OCI-LY1 (cell line): ENCODE results near the gene FZD1.

Experiments
- H2AFZ ChIP-seq: fragments of 200-600 bp; sonication (generic), shearing (Covaris generic); 2 replicates; pipeline ENCODE4 v1.6.0; 2014; ENCODE audit warnings: antibody characterized with exemption, mild to moderate bottlenecking, low read length
- H3F3A ChIP-seq: fragments of 200-600 bp; sonication (generic), shearing (Covaris generic); 2 replicates; pipeline ENCODE4 v1.6.0; 2014; ENCODE audit warnings: mild to moderate bottlenecking, antibody characterized with exemption, low read length, moderate library complexity; ENCODE audit not compliant: insufficient read depth
- H3K27ac ChIP-seq: fragments of 200-600 bp; sonication (generic); 2 replicates; pipeline ENCODE4 v1.5.1; 2014; ENCODE audit warnings: low read length, mixed run types, mild to moderate bottlenecking, low read depth; ENCODE audit not compliant: poor library complexity, severe bottlenecking
- H3K27me3 ChIP-seq: fragments of 200-600 bp; sonication (generic); 2 replicates; pipeline ENCODE4 v1.6.0; 2014; ENCODE audit warnings: antibody characterized with exemption, mild to moderate bottlenecking, low read length, moderate library complexity; ENCODE audit not compliant: insufficient read depth
- H3K36me3 ChIP-seq: fragments of 200-600 bp; sonication (generic); 2 replicates; pipeline ENCODE4 v1.6.1; 2014; ENCODE audit warnings: mild to moderate bottlenecking, antibody characterized with exemption, low read length, moderate library complexity, mixed read lengths; ENCODE audit not compliant: insufficient read depth
- H3K4me1 ChIP-seq: fragments of 200-600 bp; sonication (generic); 2 replicates; pipeline ENCODE4 v1.5.1; 2014; ENCODE audit warnings: mild to moderate bottlenecking, low read length, moderate library complexity; ENCODE audit not compliant: insufficient read depth, severe bottlenecking
- H3K4me2 ChIP-seq: fragments of 200-600 bp; sonication (generic), shearing (Covaris generic); 2 replicates; pipeline ENCODE4 v1.6.1; 2014; ENCODE audit warnings: low read length
- H3K4me3 ChIP-seq: fragments of 200-600 bp; sonication (generic); 2 replicates; pipeline ENCODE4 v1.5.1; 2014; ENCODE audit warnings: low read length, low read depth, mild to moderate bottlenecking, mixed read lengths; ENCODE audit not compliant: poor library complexity, severe bottlenecking
- H3K79me2 ChIP-seq: fragments of 200-600 bp; shearing (Covaris generic); 2 replicates; pipeline ENCODE4 v1.6.1; 2016; ENCODE audit warnings: mixed run types, low read length, mixed read lengths; ENCODE audit not compliant: insufficient read depth
- H3K9ac ChIP-seq: fragments of 200-600 bp; sonication (generic), shearing (Covaris generic); 2 replicates; pipeline ENCODE4 v1.6.1; 2014; ENCODE audit warnings: mild to moderate bottlenecking, low read length, mixed read lengths
- H3K9me2 ChIP-seq: fragments of 200-600 bp; sonication (generic), shearing (Covaris generic); 2 replicates; pipeline ENCODE4 v1.6.1; 2014; ENCODE audit warnings: low read depth, mild to moderate bottlenecking, low read length, mixed read lengths
- H3K9me3 ChIP-seq: fragments of 200-600 bp; shearing (Covaris generic); 2 replicates; pipeline ENCODE4 v1.6.1; 2014; ENCODE audit warnings: low read length, mixed read lengths
- H4K20me1 ChIP-seq: fragments of 200-600 bp; sonication (generic), shearing (Covaris generic); 2 replicates; pipeline ENCODE4 v1.6.0; 2016; ENCODE audit warnings: mild to moderate bottlenecking, low read length; ENCODE audit not compliant: insufficient read depth
- EZH2 ChIP-seq: fragments of 200-600 bp; sonication (generic), shearing (Covaris generic); IDR thresholded peaks from 2 replicates; pipeline ENCODE4 v1.8.0; 2017; ENCODE audit warnings: borderline replicate concordance, mixed run types, mild to moderate bottlenecking, antibody characterized with exemption, low read length, moderate library complexity, mixed read lengths
- TF ChIP-seq, protein P1 (sequence below): fragments of 200-600 bp; sonication (generic), shearing (Covaris generic); IDR thresholded peaks from 2 replicates; pipeline ENCODE4 v1.5.1; 2017; ENCODE audit warnings: mild to moderate bottlenecking, antibody characterized with exemption, low read length, moderate library complexity, mixed read lengths

Gene FZD1

GRCh38 chr7:91243591-91244301, 20.5 kb upstream of the FZD1 start:
- Histone ChIP-seq H3K4me2 (no peak overlapping the region), H3K4me3 (no peak overlapping the region), H3K9me2 (no peaks in the 10 kb centered on the region), H3F3A (no peaks in the 10 kb centered on the region), H3K36me3 (no peaks in the 10 kb centered on the region), H3K9me3 (no peaks in the 10 kb centered on the region), H4K20me1 (no peaks in the 10 kb centered on the region), H3K9ac (no peak overlapping the region), H3K79me2 (no peaks in the 10 kb centered on the region), H3K4me1 (no peaks in the 10 kb centered on the region), H3K27ac (no peak overlapping the region), H2AFZ (no peak overlapping the region), H3K27me3 (no peaks in the 10 kb centered on the region)
- TF ChIP-seq, protein P1, sequence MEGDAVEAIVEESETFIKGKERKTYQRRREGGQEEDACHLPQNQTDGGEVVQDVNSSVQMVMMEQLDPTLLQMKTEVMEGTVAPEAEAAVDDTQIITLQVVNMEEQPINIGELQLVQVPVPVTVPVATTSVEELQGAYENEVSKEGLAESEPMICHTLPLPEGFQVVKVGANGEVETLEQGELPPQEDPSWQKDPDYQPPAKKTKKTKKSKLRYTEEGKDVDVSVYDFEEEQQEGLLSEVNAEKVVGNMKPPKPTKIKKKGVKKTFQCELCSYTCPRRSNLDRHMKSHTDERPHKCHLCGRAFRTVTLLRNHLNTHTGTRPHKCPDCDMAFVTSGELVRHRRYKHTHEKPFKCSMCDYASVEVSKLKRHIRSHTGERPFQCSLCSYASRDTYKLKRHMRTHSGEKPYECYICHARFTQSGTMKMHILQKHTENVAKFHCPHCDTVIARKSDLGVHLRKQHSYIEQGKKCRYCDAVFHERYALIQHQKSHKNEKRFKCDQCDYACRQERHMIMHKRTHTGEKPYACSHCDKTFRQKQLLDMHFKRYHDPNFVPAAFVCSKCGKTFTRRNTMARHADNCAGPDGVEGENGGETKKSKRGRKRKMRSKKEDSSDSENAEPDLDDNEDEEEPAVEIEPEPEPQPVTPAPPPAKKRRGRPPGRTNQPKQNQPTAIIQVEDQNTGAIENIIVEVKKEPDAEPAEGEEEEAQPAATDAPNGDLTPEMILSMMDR, result no peak
- TF ChIP-seq EZH2, result no peak

- no peak overlapping the region for H3K4me3 ChIP-seq
- no peak overlapping the region for H2AFZ ChIP-seq
- H3F3A ChIP-seq, result no peaks in the 10 kb centered on the region
- TF ChIP-seq, protein P1, result no peak
- TF ChIP-seq EZH2, result no peak
- H3K9me2 ChIP-seq, result no peaks in the 10 kb centered on the region
- H3K79me2 ChIP-seq, result no peaks in the 10 kb centered on the region
- H3K4me1 ChIP-seq, result no peaks in the 10 kb centered on the region
- H4K20me1 ChIP-seq, result no peaks in the 10 kb centered on the region
- no peak overlapping the region for H3K27ac ChIP-seq
- no peak overlapping the region for H3K4me2 ChIP-seq
- no peak overlapping the region for H3K9ac ChIP-seq
- H3K9me3 ChIP-seq, result no peaks in the 10 kb centered on the region
- H3K36me3 ChIP-seq, result no peaks in the 10 kb centered on the region
- no peaks in the 10 kb centered on the region for H3K27me3 ChIP-seq
Observed at GRCh38 chr7:91247500-91247899, 16.7 kb upstream of the FZD1 start.

DNA sequence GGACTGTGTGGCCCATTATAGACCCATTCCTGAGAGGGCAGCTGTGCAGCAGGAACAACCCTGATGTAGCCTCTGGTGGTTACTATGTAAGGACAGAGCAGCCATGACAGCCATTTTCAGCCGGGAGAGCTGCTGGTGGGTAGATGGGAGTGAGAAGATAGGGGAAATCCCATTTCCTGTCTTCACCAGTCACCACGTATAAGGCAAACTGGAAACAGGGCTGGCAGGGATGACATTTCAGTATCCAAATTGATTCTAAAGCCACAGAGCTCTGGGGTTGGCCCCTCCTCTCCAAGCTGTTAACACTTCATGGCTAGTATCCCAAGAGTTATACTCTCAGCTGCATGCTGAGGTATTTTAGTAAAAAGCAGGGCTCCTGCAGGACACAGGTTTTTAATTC, 15.2 kb upstream of the FZD1 start:
- no peaks in the 10 kb centered on the region for H3F3A ChIP-seq
- no peak overlapping the region for H3K4me3 ChIP-seq
- no peaks in the 10 kb centered on the region for H3K4me1 ChIP-seq
- H2AFZ ChIP-seq, result no peak overlapping the region
- H3K27me3 ChIP-seq, result no peaks in the 10 kb centered on the region
- H3K36me3 ChIP-seq, result no peaks in the 10 kb centered on the region
- no peak overlapping the region for H3K27ac ChIP-seq
- TF ChIP-seq, protein P1, result no peak
- H4K20me1 ChIP-seq, result no peaks in the 10 kb centered on the region
- H3K79me2 ChIP-seq, result no peaks in the 10 kb centered on the region
- no peak overlapping the region for H3K4me2 ChIP-seq
- H3K9me2 ChIP-seq, result no peaks in the 10 kb centered on the region
- H3K9me3 ChIP-seq, result no peaks in the 10 kb centered on the region
- H3K9ac ChIP-seq, result no peak overlapping the region
